ENCODE results near the gene UBE2S.

UBE2S gene

DNA sequence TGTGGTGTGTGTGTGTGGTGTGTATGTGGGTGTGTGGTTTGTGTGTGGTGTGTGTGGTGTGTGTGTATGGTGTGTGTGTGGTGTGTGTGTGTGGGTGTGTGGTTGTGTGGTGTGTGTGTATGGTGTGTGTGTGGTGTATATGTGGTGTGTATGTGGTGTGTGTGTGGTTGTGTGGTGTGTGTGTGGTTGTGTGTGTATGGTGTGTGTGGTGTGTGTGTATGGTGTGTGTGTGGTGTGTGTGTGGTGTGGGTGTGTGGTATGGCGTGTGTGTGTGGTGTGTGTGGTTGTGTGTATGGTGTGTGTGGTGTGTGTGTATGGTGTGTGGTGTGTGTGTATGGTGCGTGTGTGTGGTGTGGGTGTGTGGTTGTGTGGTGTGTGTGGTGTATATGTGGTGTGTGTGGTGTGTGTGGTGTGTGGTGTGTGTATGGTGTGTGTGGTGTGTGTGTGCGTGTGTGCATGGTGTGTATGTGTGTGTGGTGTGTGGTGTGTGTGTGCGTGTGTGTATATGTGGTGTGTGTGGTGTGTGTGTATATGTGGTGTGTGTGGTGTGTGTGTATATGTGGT, 26.9 kb upstream of the UBE2S start:
- H2AFZ ChIP-seq (ENCODE audit: low read depth, low read length, severe bottlenecking) = no peak overlapping the region
- H3K79me2 ChIP-seq (ENCODE audit: insufficient read depth, low read length) = no peaks in the 10 kb centered on the region
- no peaks in the 10 kb centered on the region for H3K36me3 ChIP-seq (ENCODE audit: low read length)
- H4K20me1 ChIP-seq (ENCODE audit: low read depth, low read length) = no peaks in the 10 kb centered on the region
- no peak overlapping the region for H3K4me2 ChIP-seq (ENCODE audit: low read depth, low read length, poor library complexity, severe bottlenecking)
- TF ChIP-seq, protein P1, sequence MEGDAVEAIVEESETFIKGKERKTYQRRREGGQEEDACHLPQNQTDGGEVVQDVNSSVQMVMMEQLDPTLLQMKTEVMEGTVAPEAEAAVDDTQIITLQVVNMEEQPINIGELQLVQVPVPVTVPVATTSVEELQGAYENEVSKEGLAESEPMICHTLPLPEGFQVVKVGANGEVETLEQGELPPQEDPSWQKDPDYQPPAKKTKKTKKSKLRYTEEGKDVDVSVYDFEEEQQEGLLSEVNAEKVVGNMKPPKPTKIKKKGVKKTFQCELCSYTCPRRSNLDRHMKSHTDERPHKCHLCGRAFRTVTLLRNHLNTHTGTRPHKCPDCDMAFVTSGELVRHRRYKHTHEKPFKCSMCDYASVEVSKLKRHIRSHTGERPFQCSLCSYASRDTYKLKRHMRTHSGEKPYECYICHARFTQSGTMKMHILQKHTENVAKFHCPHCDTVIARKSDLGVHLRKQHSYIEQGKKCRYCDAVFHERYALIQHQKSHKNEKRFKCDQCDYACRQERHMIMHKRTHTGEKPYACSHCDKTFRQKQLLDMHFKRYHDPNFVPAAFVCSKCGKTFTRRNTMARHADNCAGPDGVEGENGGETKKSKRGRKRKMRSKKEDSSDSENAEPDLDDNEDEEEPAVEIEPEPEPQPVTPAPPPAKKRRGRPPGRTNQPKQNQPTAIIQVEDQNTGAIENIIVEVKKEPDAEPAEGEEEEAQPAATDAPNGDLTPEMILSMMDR (IDR thresholded peaks at IDR 0.05; ENCODE audit: insufficient read depth, low read length, poor library complexity, severe bottlenecking) = no peak
- TF ChIP-seq EZH2phosphoT487 (conservative IDR thresholded peaks at IDR 0.05; ENCODE audit: low read length) = no peak
- H3F3A ChIP-seq (ENCODE audit: insufficient read depth) = no peaks in the 10 kb centered on the region
- H3K9me3 ChIP-seq (ENCODE audit: insufficient read depth, low read length) = no peaks in the 10 kb centered on the region
- no peak overlapping the region for H3K27ac ChIP-seq (ENCODE audit: low read depth, low read length)
- no peak overlapping the region for H3K9ac ChIP-seq (ENCODE audit: low read length)
- H3K27me3 ChIP-seq (ENCODE audit: low read length) = no peaks in the 10 kb centered on the region
- no peak overlapping the region for H3K4me3 ChIP-seq (ENCODE audit: insufficient read depth, low read length, poor library complexity, severe bottlenecking)
- H3K9me2 ChIP-seq (replicated peaks; ENCODE audit: insufficient read depth, low read length) = no peaks in the 10 kb centered on the region

DNA sequence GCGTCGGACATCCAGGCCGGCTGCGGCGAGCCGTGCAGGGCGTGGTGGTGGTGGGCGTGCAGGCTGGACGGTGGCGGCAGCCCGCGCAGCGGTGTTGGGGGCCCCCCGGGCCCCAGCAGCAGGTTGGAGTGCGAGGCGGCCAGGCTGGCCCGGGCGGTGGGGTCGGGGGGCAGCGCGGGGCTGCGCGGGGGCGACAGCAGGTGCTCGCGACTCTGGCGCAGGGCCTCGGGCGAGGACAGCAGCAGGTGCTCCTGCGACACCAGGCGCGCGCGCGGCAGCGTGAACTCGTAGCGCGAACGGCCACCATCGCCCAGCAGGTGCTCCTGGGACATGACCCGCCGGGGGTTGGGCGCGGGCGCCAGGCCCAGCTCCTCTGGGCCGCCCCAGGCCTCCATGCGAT, 25.7 kb upstream of the UBE2S start:
- Histone ChIP-seq H3K4me3 (ENCODE audit: insufficient read depth, low read length, poor library complexity, severe bottlenecking) (no peak overlapping the region), H3K9me2 (replicated peaks; ENCODE audit: insufficient read depth, low read length) (no peaks in the 10 kb centered on the region), H2AFZ (ENCODE audit: low read depth, low read length, severe bottlenecking) (no peak overlapping the region), H3K27me3 (ENCODE audit: low read length) (no peaks in the 10 kb centered on the region), H3K27ac (ENCODE audit: low read depth, low read length) (no peak overlapping the region), H3F3A (ENCODE audit: insufficient read depth) (no peaks in the 10 kb centered on the region), H3K4me2 (ENCODE audit: low read depth, low read length, poor library complexity, severe bottlenecking) (no peak overlapping the region), H3K9ac (ENCODE audit: low read length) (no peak overlapping the region), H4K20me1 (ENCODE audit: low read depth, low read length) (no peaks in the 10 kb centered on the region), H3K9me3 (ENCODE audit: insufficient read depth, low read length) (no peaks in the 10 kb centered on the region), H3K79me2 (ENCODE audit: insufficient read depth, low read length) (no peaks in the 10 kb centered on the region), H3K36me3 (ENCODE audit: low read length) (no peaks in the 10 kb centered on the region)
- no peak for TF ChIP-seq EZH2phosphoT487 (conservative IDR thresholded peaks at IDR 0.05; ENCODE audit: low read length)
- TF ChIP-seq, protein P1 (IDR thresholded peaks at IDR 0.05; ENCODE audit: insufficient read depth, low read length, poor library complexity, severe bottlenecking) = no peak

DNA sequence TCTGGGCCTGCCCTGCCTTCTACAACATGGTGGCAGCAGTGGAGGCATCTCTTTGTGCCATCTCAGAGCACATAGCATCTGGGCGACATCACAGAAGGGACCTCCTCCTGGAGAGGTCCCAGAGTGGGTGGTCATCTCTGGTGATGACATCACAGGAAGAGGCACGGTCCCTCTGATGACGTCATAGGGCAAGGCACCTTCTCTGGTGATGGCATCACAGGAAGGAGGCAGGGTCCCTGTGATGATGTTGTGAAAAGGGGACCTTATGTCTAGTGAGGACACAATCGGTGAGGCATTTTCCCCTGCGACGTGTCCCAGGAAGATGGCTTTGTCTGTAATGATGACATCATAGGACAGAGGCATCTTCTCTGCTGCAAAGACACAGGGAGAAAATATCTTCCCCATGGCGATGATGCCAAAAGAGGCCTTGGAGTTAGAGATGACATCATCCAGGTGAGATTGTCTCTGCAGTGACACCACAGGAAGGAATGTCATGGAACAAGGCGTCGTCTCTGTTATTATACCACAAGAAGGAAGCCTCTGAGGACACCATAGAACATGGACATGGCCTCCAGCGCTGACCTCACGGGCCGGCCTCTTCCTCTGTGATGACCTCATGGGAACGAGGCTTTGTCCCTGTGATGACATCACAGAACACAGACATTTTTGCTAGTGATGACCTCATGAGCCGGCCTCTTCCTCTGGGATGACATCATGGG, 24.8 kb upstream of the UBE2S start:
- Histone ChIP-seq H4K20me1 (ENCODE audit: low read depth, low read length) (no peaks in the 10 kb centered on the region), H3K4me3 (ENCODE audit: insufficient read depth, low read length, poor library complexity, severe bottlenecking) (no peak overlapping the region), H3K9me2 (replicated peaks; ENCODE audit: insufficient read depth, low read length) (no peaks in the 10 kb centered on the region), H3K27ac (ENCODE audit: low read depth, low read length) (no peak overlapping the region), H3K36me3 (ENCODE audit: low read length) (no peaks in the 10 kb centered on the region), H3K79me2 (ENCODE audit: insufficient read depth, low read length) (no peaks in the 10 kb centered on the region), H3K9me3 (ENCODE audit: insufficient read depth, low read length) (no peaks in the 10 kb centered on the region), H3K4me2 (ENCODE audit: low read depth, low read length, poor library complexity, severe bottlenecking) (no peak overlapping the region), H2AFZ (ENCODE audit: low read depth, low read length, severe bottlenecking) (no peak overlapping the region), H3K27me3 (ENCODE audit: low read length) (no peaks in the 10 kb centered on the region), H3K9ac (ENCODE audit: low read length) (no peak overlapping the region), H3F3A (ENCODE audit: insufficient read depth) (no peaks in the 10 kb centered on the region)
- TF ChIP-seq, protein P1 (IDR thresholded peaks at IDR 0.05; ENCODE audit: insufficient read depth, low read length, poor library complexity, severe bottlenecking) = no peak
- no peak for TF ChIP-seq EZH2phosphoT487 (conservative IDR thresholded peaks at IDR 0.05; ENCODE audit: low read length)
